ENCODE measurements around the gene BPIFB1.

The BPIFB1 gene

GRCh38 chr20:33332905-33333456 is 50.0 kb downstream of the BPIFB1 start:
- DNase-seq = no peak

GRCh38 chr20:33333616-33334015 is 50.6 kb downstream of the BPIFB1 start:
- no peak for DNase-seq

- no peak for DNase-seq
These were observed 51.1 kb downstream of the BPIFB1 start for GRCh38 chr20:33334111-33334510.

- no peak for DNase-seq
These were observed 53.4 kb downstream of the BPIFB1 start for GRCh38 chr20:33336375-33336774.

GRCh38 chr20:33337119-33337518 is 54.1 kb downstream of the BPIFB1 start:
- no peak for DNase-seq

- no peak for DNase-seq
These were observed 54.6 kb downstream of the BPIFB1 start for GRCh38 chr20:33337531-33338165.

- DNase-seq = no peak
These were observed 55.6 kb downstream of the BPIFB1 start for GRCh38 chr20:33338467-33339258.

- no peak for DNase-seq
These were observed 56.6 kb downstream of the BPIFB1 start for GRCh38 chr20:33339515-33340058.

- no peak for DNase-seq
These were observed 60.5 kb downstream of the BPIFB1 start for GRCh38 chr20:33343521-33343920.

GRCh38 chr20:33345342-33345741 is 62.3 kb downstream of the BPIFB1 start:
- DNase-seq = no peak

GRCh38 chr20:33348136-33348937 is 65.3 kb downstream of the BPIFB1 start:
- no peak for DNase-seq

GRCh38 chr20:33349493-33349892 is 66.5 kb downstream of the BPIFB1 start:
- no peak for DNase-seq

GRCh38 chr20:33351696-33352095 is 68.7 kb downstream of the BPIFB1 start:
- no peak for DNase-seq

GRCh38 chr20:33352258-33353012 is 69.4 kb downstream of the BPIFB1 start:
- DNase-seq = no peak

- DNase-seq = no peak
These were observed 70.0 kb downstream of the BPIFB1 start for GRCh38 chr20:33353013-33353402.

All from activated naive CD4-positive, alpha-beta T cell (primary cell).